ENCODE data around the gene POLDIP2. TPM values are rescaled to one million over a fixed set of nuclear protein-coding genes. Genes with fewer than 3 reads are reported as not detected.

POLDIP2 gene
- total and polyA plus RNA-seq, 2 of the 4 experiments (the other 2 are of a cell fraction) = 66.7 to 77.8 TPM

DNA sequence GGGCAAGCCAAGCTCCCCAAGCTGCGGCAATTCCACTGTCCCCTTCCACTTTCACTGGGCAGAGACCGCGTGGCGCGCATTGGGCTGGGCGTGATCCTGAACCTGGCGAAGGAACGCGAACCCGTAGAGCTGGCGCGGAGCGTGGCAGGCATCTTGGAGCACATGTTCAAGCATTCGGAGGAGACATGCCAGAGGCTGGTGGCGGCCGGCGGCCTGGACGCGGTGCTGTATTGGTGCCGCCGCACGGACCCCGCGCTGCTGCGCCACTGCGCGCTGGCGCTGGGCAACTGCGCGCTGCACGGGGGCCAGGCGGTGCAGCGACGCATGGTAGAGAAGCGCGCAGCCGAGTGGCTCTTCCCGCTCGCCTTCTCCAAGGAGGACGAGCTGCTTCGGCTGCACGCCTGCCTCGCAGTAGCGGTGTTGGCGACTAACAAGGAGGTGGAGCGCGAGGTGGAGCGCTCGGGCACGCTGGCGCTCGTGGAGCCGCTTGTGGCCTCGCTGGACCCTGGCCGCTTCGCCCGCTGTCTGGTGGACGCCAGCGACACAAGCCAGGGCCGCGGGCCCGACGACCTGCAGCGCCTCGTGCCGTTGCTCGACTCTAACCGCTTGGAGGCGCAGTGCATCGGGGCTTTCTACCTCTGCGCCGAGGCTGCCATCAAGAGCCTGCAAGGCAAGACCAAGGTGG lies 24.0 kb upstream of the POLDIP2 start:
- ChIA-PET CTCF (no interaction called here), POLR2A (ENCODE audit: unreplicated experiment) (no interaction called here)
- Histone ChIP-seq H2BK120ac (ENCODE audit: low read depth, low read length) (no peak overlapping the region), H3K79me1 (ENCODE audit: low read depth in 1 of 2, low read length in 2 of 2) (peaks cover 4 to 28% of the 10 kb centered on the region in 2 experiments; a peak in 2 of 4 replicates), H3K4me3 (ENCODE audit: insufficient read depth, low read depth, low read length) (no peak overlapping the region), H3K9me1 (ENCODE audit: insufficient read depth, low read length) (peaks cover 4% of the 10 kb centered on the region; the same call in 1 of the 2 replicates), H3K27me3 (ENCODE audit: control insufficient read depth, insufficient read depth, low read length) (no peaks in the 10 kb centered on the region), H3K27ac (ENCODE audit: insufficient read depth, low read length) (no peak overlapping the region), H3K4me2 (ENCODE audit: low read depth, low read length) (no peak overlapping the region), H2BK20ac (ENCODE audit: low read depth, low read length) (no peak overlapping the region), H2AK5ac (ENCODE audit: low read depth, low read length) (no peak overlapping the region), H3K36me3 (ENCODE audit: control insufficient read depth, insufficient read depth, low read length) (peaks cover 28% of the 10 kb centered on the region), H3K9me3 (ENCODE audit: control insufficient read depth, insufficient read depth, low read length) (no peaks in the 10 kb centered on the region), H3K9ac (ENCODE audit: low read depth, low read length) (no peak overlapping the region), H4K5ac (ENCODE audit: low read depth, low read length) (no peak overlapping the region), H3K14ac (replicated peaks; ENCODE audit: low read depth, low read length) (no peak overlapping the region), H3K18ac (ENCODE audit: low read depth, low read length) (no peak overlapping the region), H4K91ac (ENCODE audit: insufficient read depth, low read depth, low read length) (no peak overlapping the region), H3K4ac (ENCODE audit: low read depth, low read length) (no peak overlapping the region), H4K20me1 (ENCODE audit: insufficient read depth, low read length) (peaks cover 23% of the 10 kb centered on the region), H4K8ac (ENCODE audit: low read depth in 2 of 2, low read length in 2 of 2) (no peak overlapping the region), H2BK5ac (ENCODE audit: low read depth, low read length, poor library complexity, severe bottlenecking) (no peak overlapping the region), H2AK9ac (replicated peaks; ENCODE audit: low read depth, low read length, poor library complexity) (peak overlapping the region; percentile 52), H2BK15ac (ENCODE audit: low read depth, low read length) (no peak overlapping the region), H3K4me1 (ENCODE audit: control insufficient read depth, insufficient read depth, low read length) (peaks cover 3% of the 10 kb centered on the region; the same call in 1 of the 2 replicates), H2AFZ (replicated peaks; ENCODE audit: low read length, poor library complexity) (peak overlapping the region; percentile 43), H3K23ac (ENCODE audit: low read depth, low read length) (no peak overlapping the region), H3K56ac (ENCODE audit: extremely low read depth, insufficient read depth, low read length) (no peak overlapping the region)
- DNase-seq = no peak
- in situ Hi-C loops (cut with MboI; ENCODE audit: low sequenced_read_pairs) = no loop called here
- BruUV-seq (replicated peaks) = no TSS peak
- intact Hi-C loops (cut with micrococcal nuclease) = no loop called here
- ATAC-seq (ENCODE audit: low read depth) = no peak
- TF ChIP-seq, protein P1, sequence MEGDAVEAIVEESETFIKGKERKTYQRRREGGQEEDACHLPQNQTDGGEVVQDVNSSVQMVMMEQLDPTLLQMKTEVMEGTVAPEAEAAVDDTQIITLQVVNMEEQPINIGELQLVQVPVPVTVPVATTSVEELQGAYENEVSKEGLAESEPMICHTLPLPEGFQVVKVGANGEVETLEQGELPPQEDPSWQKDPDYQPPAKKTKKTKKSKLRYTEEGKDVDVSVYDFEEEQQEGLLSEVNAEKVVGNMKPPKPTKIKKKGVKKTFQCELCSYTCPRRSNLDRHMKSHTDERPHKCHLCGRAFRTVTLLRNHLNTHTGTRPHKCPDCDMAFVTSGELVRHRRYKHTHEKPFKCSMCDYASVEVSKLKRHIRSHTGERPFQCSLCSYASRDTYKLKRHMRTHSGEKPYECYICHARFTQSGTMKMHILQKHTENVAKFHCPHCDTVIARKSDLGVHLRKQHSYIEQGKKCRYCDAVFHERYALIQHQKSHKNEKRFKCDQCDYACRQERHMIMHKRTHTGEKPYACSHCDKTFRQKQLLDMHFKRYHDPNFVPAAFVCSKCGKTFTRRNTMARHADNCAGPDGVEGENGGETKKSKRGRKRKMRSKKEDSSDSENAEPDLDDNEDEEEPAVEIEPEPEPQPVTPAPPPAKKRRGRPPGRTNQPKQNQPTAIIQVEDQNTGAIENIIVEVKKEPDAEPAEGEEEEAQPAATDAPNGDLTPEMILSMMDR (conservative IDR thresholded peaks at IDR 0.05; ENCODE audit: low read depth, low read length) = no peak
- TF ChIP-seq, protein P2, sequence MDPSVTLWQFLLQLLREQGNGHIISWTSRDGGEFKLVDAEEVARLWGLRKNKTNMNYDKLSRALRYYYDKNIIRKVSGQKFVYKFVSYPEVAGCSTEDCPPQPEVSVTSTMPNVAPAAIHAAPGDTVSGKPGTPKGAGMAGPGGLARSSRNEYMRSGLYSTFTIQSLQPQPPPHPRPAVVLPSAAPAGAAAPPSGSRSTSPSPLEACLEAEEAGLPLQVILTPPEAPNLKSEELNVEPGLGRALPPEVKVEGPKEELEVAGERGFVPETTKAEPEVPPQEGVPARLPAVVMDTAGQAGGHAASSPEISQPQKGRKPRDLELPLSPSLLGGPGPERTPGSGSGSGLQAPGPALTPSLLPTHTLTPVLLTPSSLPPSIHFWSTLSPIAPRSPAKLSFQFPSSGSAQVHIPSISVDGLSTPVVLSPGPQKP (IDR thresholded peaks at IDR 0.05; ENCODE audit: borderline replicate concordance, low read depth, low read length) = no peak
- TF ChIP-seq MAZ (IDR thresholded peaks at IDR 0.05; ENCODE audit: borderline replicate concordance, low read depth, low read length) = no peak
- TF ChIP-seq, protein P3, sequence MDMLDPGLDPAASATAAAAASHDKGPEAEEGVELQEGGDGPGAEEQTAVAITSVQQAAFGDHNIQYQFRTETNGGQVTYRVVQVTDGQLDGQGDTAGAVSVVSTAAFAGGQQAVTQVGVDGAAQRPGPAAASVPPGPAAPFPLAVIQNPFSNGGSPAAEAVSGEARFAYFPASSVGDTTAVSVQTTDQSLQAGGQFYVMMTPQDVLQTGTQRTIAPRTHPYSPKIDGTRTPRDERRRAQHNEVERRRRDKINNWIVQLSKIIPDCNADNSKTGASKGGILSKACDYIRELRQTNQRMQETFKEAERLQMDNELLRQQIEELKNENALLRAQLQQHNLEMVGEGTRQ (IDR thresholded peaks at IDR 0.05; ENCODE audit: low read depth, low read length) = no peak
- no peak for TF ChIP-seq CHD1 (IDR thresholded peaks at IDR 0.05; ENCODE audit: low read depth, low read length)
- TF ChIP-seq MXI1 (IDR thresholded peaks at IDR 0.05; ENCODE audit: borderline replicate concordance, low read depth, low read length) = no peak
- TF ChIP-seq RCOR1 (IDR thresholded peaks at IDR 0.05; ENCODE audit: insufficient replicate concordance, low read length) = no peak
- TF ChIP-seq NFE2L2 (IDR thresholded peaks at IDR 0.05; ENCODE audit: low read depth, low read length) = no peak
- TF ChIP-seq RAD21 (IDR thresholded peaks at IDR 0.05; ENCODE audit: low read length) = no peak
- TF ChIP-seq MAFK (IDR thresholded peaks at IDR 0.05; ENCODE audit: low read depth, low read length) = no peak
- TF ChIP-seq RFX5 (IDR thresholded peaks at IDR 0.05; ENCODE audit: low read depth, low read length) = no peak
- TF ChIP-seq SMC3 (IDR thresholded peaks at IDR 0.05; ENCODE audit: low read depth, low read length) = no peak
- TF ChIP-seq FOS (IDR thresholded peaks at IDR 0.05; ENCODE audit: low read depth, low read length) = no peak
- TF ChIP-seq CEBPB (IDR thresholded peaks at IDR 0.05; ENCODE audit: low read depth, low read length) = no peak
- no peak for TF ChIP-seq BHLHE40 (IDR thresholded peaks at IDR 0.05; ENCODE audit: low read depth, low read length)
- no peak for TF ChIP-seq POLR2A (IDR thresholded peaks at IDR 0.05; ENCODE audit: low read depth, low read length)
- dilution Hi-C loops (cut with HindIII; ENCODE audit: low sequenced_read_pairs, unreplicated experiment) = no loop called here
- 52% methylated on average over 42 of the region's 72 CpGs; no CpG with 5 or more reads in 1 of the 2 experiments for WGBS, 2 experiments (ENCODE audit: extremely low coverage in 2 of 2, insufficient read length in 1 of 2)

Measured in IMR-90 (cell line).